Embryonic facial prominence (tissue), 1 donor: ENCODE results near the gene CASP8AP2.
A peak's percentile ranks its signal among the peaks of the same experiment; 100 is the strongest.
"Not testable (repeated sequence)": the region's sequence is repeated elsewhere in the genome, so short reads cannot be mapped to it uniquely, and the experiment has no call there.

Experiments used
- DNase-seq: peaks from one replicate; pipeline ENCODE4 v3.0.0-alpha.2; 2016; ENCODE audit errors: extremely low spot score

The CASP8AP2 gene

DNA sequence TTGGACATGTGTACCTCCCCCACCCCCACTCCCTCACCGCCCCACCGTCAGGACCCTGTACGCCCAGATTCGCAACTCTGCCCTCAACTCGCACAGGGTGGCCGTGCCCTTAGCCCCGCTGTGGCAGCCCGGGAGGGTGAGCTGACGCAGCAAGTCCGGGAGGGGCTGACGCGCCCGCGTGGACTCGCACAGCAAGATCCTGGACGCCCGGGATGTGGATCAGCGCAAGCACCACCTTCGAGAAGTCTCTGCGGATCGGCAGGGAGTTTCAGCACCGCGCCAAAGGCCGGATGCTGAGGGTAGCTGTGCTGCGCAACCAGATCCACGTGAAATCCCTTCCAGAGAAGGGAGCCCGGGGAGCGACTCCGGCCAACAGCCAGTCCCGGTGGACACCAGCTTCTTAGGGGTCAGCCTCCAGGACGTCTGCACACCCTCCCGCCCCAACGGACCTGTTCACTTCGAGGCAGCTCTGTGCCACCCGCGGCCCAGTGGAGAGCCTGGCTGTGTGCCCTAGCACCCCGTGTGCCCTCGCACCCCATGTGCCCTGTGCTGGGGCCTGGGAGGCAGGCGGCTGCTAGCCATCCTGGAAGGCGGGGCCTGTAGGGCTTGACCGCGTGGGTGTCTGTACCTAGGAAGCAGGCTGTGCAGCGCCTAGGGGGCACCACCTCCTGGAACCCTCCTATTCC is 57.9 kb downstream of the CASP8AP2 start:
- DNase-seq, result no peak

DNA sequence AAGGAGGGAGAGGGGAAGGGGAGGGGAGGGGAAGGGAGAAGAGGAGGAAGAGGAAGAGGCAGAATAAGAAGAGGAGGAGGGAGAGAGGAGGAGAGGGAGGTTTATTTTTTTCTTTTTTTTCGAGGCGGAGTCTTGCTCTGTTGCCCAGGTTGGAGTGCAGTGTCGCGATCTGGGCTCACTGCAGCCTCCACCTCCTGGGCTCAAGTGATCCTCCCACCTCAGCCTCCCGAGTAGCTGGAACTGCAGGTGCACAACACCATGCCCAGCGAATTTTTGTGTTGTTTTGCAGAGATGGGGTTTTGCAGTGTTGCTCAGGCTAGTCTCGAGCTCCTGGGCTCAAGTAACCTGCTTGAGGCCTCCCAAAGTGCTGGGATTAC is 58.4 kb downstream of the CASP8AP2 start:
- no peak for DNase-seq

DNA sequence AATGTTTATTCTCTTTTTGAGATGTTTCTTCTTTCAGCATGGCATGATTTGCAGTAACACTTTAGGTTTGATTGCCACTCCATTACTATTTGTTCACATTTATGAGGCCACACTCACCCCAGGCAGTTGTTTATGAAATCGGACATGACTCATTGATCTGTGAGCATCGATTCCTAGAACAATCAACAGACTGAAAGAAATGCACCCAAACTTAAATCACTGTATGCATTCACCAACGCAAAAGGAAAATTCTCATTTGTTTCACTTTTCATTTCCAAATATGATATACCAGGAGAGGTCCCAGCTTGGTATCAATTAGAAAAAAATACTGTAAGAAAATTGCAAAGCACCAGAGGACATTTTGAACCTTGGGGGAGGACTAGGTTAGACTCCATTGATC is 59.2 kb downstream of the CASP8AP2 start:
- DNase-seq, result no peak

DNA sequence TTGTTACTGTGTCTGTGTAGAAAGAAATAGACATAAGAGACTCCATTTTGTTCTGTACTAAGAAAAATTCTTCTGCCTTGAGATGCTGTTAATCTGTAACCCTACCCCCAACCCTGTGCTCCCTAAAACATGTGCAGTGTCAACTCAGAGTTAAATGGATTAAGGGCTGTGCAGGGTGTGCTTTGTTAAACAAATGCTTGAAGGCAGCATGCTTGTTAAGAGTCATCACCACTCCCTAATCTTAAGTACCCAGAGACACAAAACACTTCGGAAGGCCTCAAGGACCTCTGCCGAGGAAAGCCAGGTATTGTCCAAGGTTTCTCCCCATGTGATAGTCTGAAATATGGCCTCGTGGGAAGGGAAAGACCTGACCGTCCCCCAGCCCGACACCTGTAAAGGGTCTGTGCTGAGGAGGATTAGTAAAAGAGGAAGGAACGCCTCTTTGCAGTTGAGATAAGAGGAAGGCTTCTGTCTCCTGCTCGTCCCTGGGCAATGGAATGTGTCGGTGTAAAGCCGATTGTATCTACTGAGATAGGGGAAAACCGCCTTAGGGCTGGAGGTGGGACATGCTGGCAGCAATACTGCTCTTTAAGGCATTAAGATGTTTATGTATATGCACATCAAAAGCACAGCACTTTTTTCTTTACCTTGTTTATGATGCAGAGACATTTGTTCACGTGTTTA is 61.3 kb downstream of the CASP8AP2 start:
- DNase-seq, result not testable (repeated sequence)

DNA sequence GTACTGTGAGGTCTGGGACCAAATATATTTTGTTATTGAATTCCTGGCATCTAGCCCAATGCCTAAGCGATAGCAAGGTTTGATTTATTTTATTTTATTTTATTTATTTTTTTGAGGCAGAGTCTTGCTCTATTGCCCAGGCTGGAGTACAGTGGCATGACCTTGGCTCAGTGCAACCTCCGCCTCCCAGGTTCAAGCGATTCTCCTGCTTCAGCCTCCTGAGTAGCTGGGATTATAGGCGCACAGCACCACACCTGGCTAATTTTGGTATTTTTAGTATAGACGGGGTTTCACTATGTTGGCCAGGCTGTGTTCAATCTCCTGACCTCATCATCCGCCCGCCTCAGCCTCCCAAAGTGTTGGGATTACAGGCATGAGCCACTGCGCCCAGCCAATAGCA is 62.9 kb downstream of the CASP8AP2 start:
- DNase-seq, result not testable (repeated sequence)

DNA sequence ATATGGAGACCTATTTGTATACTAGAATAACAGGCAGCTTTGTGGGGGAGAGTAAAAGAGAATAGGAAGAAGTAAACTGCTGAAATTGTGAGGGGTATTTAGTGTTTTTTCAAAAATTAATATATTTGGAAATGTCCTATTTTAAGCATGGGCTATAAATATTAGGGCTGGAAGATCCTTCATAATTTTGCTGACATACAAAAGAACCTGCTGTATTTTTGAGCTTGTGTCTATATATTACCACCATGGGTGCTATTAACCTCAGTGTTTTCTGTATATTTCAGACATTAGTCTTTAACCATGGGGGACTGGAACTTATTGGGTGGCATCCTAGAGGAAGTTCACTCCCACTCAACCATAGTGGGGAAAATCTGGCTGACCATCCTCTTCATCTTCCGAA is 64.5 kb downstream of the CASP8AP2 start, which contains the start of gene GJA10:
Gene GJA10 (plus strand): TSS at position 301 of the 400 bp plus-strand sequence. CDS start 0 bp downstream, at position 301.
- DNase-seq, result no peak

DNA sequence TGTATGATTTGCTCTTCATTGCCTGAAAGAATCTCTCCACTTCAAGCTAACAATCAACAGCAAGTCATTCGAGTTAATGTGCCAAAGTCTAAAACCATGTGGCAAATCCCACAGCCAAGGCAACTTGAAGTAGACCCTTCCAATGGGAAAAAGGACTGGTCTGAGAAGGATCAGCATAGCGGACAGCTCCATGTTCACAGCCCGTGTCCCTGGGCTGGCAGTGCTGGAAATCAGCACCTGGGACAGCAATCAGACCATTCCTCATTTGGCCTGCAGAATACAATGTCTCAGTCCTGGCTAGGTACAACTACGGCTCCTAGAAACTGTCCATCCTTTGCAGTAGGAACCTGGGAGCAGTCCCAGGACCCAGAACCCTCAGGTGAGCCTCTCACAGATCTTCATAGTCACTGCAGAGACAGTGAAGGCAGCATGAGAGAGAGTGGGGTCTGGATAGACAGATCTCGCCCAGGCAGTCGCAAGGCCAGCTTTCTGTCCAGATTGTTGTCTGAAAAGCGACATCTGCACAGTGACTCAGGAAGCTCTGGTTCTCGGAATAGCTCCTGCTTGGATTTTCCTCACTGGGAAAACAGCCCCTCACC is 65.7 kb downstream of the CASP8AP2 start:
- peak; percentile 34 for DNase-seq

DNA sequence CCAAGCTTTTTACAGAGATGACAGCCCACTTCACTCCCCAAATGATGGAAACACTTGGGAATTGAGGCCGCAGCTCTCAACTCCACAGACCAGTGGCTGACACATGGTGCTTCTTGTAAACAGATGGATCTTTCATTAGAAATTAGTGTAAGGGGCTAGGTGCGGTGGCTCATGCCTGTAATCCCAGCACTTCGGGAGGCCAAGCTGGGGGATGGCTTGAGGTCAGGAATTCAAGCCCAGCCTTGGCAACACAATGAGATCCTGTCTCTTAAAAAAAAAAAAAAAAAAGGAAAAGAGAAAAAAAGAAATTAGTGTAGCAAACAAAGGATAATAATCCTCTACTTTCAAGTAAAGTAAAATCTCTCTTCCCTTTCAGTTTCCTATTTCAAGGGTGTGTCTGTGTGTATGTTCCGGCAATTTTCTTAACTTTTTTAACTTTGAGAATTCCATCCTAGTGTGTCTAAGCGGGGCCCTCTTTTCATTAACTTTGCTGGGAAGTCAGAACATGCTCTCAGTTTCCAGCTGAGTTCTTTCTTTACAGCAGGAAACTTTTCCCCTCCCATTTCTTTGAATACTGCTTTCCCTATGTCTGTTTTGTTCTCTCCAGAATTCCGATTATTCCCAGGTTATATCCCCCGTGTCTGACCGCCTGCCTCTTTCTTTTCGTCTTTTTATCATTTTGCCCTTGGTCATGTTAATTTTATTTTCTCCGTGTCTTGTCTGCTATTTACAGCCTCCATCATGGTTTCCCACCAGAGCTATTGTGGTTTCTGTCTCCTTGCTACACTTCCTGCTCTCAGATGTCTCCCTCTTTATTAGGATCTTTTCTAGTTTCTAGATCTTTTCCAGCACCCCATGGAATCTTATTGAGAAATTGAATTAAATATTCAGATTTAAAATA is 80.6 kb downstream of the CASP8AP2 start:
- DNase-seq, result not testable (repeated sequence)

DNA sequence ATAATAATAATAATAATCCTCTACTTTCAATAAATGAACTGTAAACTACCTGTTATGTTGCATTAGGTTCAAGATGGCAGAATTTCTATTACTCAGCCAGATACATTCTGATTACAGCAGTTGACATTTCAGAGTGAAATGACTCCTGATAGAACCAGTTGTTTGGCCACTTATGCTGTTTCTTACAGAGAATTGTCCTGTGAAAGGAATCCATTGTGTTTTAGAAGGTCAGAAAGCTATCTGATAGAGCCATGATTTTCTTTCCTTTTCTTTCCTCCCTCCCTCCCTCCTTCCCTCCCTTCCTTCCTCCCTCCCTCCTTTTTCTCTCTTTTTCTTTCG is 81.2 kb downstream of the CASP8AP2 start:
- no peak for DNase-seq

DNA sequence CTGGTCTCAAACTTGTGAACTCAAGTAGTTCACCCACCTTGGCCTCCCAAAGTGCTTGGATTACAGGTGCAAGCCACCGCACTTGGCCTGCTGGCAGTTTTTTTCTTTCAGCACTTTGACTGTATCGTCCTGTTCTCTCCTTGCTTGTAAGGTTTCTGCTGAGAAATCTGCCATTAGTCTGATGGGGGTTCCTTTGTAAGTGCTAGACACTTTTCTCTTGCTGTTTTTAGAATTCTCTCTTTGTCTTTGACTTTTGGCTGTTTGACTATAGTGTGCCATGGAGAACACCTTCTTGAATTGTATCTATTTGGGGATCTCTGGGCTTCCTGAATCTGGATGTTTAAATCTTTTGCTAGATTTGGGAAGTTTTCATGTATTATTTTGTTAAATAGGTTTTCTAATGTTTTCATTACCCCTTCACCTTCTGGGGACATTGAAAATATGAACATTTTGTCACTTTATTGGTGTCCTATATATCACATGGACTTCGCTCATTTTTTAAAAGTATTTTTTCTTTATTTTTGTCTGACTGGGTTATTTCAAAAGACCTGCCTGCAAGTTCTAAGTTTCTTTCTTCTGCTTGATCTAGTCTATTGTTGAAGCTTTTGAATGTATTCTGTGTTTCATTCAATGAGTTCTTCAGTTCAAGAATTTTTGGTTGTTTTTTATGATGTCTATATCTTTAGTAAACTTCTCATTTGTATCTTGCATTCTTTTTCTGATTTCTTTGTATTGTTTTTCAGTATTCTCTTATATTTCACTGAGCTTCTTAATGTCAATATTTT is 86.6 kb downstream of the CASP8AP2 start:
- no peak for DNase-seq

DNA sequence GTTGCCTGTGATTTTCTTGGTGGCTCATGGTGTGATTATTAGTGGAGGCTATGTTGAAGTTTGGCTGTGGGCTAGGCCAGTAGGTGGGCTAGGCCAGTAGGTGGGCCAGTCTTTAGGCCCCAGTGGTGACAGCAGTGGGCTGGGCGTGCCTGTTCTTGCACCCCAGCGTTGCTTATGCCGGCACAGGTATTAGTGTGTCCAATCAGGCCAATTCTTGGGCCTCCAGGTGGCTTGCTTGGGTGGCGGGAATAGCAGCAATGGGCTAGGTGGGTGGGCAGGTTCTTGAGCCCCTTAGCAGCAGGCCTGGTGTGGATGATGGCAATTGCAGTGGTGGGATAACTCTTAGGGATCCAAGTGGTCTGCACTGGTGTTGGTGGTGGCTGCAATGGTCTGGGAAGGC is 87.5 kb downstream of the CASP8AP2 start:
- no peak for DNase-seq

DNA sequence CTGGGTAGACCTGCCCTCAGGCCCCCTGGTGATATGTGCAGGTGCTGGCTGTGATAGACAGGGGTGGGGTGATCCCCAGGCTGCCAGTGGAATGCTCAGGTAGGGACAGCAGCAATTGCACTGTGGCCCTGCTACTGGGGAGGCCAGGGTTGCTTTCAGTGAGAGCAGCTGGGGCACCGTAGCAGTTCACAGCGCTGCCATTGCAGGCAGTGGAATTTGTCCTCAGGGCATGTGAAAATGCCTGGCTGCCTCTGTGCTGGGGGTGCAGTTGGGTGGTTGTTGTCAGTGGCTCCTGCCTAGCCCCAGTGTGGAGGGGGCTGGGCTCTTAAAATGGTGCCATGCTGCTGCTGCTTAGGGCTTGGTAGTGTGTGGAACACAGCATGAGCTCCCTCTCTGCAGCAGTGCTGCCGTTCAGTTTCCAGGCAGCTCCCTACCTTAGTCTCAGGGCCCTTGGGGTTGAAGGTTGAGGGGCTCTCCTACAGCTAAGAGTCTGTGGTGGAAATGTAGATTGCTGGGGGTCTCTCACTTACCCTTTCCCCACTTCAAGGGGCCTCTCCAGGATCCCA is 88.2 kb downstream of the CASP8AP2 start:
- DNase-seq, result no peak
